Right lobe of liver (tissue), 4 donors: ENCODE results near the gene ENTREP1.

ENCODE experiments used
- CTCF ChIP-seq, 4 donors: fragments of 200-600 bp in 3 of 4; fragments of 450-650 bp in 1 of 4; IDR thresholded peaks; one replicate each; pipeline versions ENCODE4 v1.5.1 to v1.8.0; 2016 to 2022; ENCODE audit warnings: antibody characterized with exemption in 4 of 4, mild to moderate bottlenecking in 2 of 4
- POLR2A ChIP-seq: fragments of 450-650 bp; IDR thresholded peaks from one replicate; pipeline ENCODE4 v1.6.1; 2017; ENCODE audit warnings: antibody characterized with exemption, mild to moderate bottlenecking
- donor health status: DM: no; HTN: no; CAD: no.
- donor health status: DM: no; HTN: no; CAD: no.
- donor health status: DM: no; HTN: yes; CAD: no.

GRCh38 chr9:69392826-69393225 lies 67.8 kb downstream of the ENTREP1 start:
- TF ChIP-seq CTCF (IDR thresholded peaks at IDR 0.05) (no peak), POLR2A (no peak)
